GM23338 (cell line): Measurements from ENCODE around the gene FGF21. TPM values are rescaled to one million over a fixed set of nuclear protein-coding genes. Genes with fewer than 3 reads are reported as not detected.

Experiments
- ATAC-seq: fragments of 200-7000 bp; cut with Tn5 transposase; 3 replicates; pipeline ENCODE4 v1.9.1; 2020
- DNase-seq: peaks from one replicate; pipeline ENCODE4 v3.0.0-alpha.2; 2015; ENCODE audit warnings: low spot score
- H2AFZ ChIP-seq: fragments of 200-600 bp; sonication (generic); 2 replicates; pipeline ENCODE4 v1.8.0; 2016; ENCODE audit warnings: antibody characterized with exemption, mild to moderate bottlenecking, moderate library complexity
- H3F3A ChIP-seq: fragments of 200-600 bp; sonication (generic); replicated peaks from 2 replicates; pipeline ENCODE4 v1.8.0; 2017; ENCODE audit warnings: antibody characterized with exemption, mixed run types, low read depth
- H3K27ac ChIP-seq: fragments of 200-600 bp; sonication (generic); 2 replicates; pipeline ENCODE4 v1.6.1; 2016; ENCODE audit warnings: low read depth
- H3K27me3 ChIP-seq: fragments of 200-600 bp; sonication (generic); 2 replicates; pipeline ENCODE4 v1.8.0; 2016; ENCODE audit warnings: mild to moderate bottlenecking, mixed run types, moderate library complexity; ENCODE audit not compliant: insufficient read depth
- H3K36me3 ChIP-seq: fragments of 200-600 bp; sonication (generic); 2 replicates; pipeline ENCODE4 v1.8.0; 2016; ENCODE audit warnings: mild to moderate bottlenecking; ENCODE audit not compliant: insufficient read depth
- H3K4me1 ChIP-seq: fragments of 200-600 bp; sonication (generic); 2 replicates; pipeline ENCODE4 v1.8.0; 2016; ENCODE audit warnings: mild to moderate bottlenecking, moderate library complexity; ENCODE audit not compliant: insufficient read depth
- H3K4me2 ChIP-seq: fragments of 200-600 bp; sonication (generic); 2 replicates; pipeline ENCODE4 v1.7.1; 2017; ENCODE audit warnings: mixed run types
- H3K4me3 ChIP-seq: fragments of 200-600 bp; sonication (generic); 2 replicates; pipeline ENCODE4 v1.6.1; 2016; ENCODE audit warnings: mixed run types
- H3K79me2 ChIP-seq: fragments of 200-600 bp; sonication (generic); replicated peaks from 2 replicates; pipeline ENCODE4 v1.8.0; 2017; ENCODE audit warnings: mild to moderate bottlenecking; ENCODE audit not compliant: insufficient read depth
- H3K9me2 ChIP-seq: fragments of 200-600 bp; sonication (generic); 2 replicates; pipeline ENCODE4 v1.8.0; 2017; ENCODE audit not compliant: insufficient read depth
- H4K20me1 ChIP-seq: fragments of 200-600 bp; sonication (generic); replicated peaks from 2 replicates; pipeline ENCODE4 v1.8.0; 2017; ENCODE audit warnings: mild to moderate bottlenecking; ENCODE audit not compliant: insufficient read depth
- H3K27ac Mint-ChIP-seq: 2 replicates; pipeline ENCODE4 v1.8.0; 2020; ENCODE audit warnings: inconsistent platforms, mild to moderate bottlenecking, moderate library complexity, mixed read lengths
- H3K27me3 Mint-ChIP-seq: 3 replicates; pipeline ENCODE4 v1.8.0; 2022; ENCODE audit warnings: low read depth, mild to moderate bottlenecking, moderate library complexity, mixed read lengths, inconsistent platforms; ENCODE audit not compliant: insufficient read depth, poor library complexity
- H3K36me3 Mint-ChIP-seq: 3 replicates; pipeline ENCODE4 v1.8.0; 2021; ENCODE audit warnings: low read depth, mild to moderate bottlenecking, inconsistent platforms, moderate library complexity, mixed read lengths
- H3K4me1 Mint-ChIP-seq: 3 replicates; pipeline ENCODE4 v1.8.0; 2020; ENCODE audit warnings: mild to moderate bottlenecking, inconsistent platforms, mixed read lengths
- H3K4me3 Mint-ChIP-seq: 3 replicates; pipeline ENCODE4 v1.8.0; 2021; ENCODE audit warnings: moderate library complexity, mild to moderate bottlenecking, inconsistent platforms, mixed read lengths
- H3K9me3 Mint-ChIP-seq: 3 replicates; pipeline ENCODE4 v1.8.0; 2020; ENCODE audit warnings: moderate library complexity, mild to moderate bottlenecking, inconsistent platforms, mixed read lengths
- CREB1 ChIP-seq: fragments of 250-450 bp; sonication (Bioruptor Pico); IDR thresholded peaks from 2 replicates; pipeline ENCODE4 v1.5.0; 2020; ENCODE audit warnings: low read depth, mild to moderate bottlenecking, moderate library complexity
- CTCF ChIP-seq, 2 experiments: fragments of 200-600 bp in 1 of 2; sonication (generic) in 1 of 2; conservative IDR thresholded peaks; 2 replicates each; pipeline versions ENCODE4 v1.5.1 to v1.6.1; 2016 to 2017; ENCODE audit warnings: antibody characterized with exemption in 2 of 2, low read depth in 2 of 2, mild to moderate bottlenecking in 2 of 2, moderate library complexity in 1 of 2
- ETS1 ChIP-seq: IDR thresholded peaks from 2 replicates; pipeline ENCODE4 v1.6.1; 2016; ENCODE audit warnings: antibody characterized with exemption
- EZH2 ChIP-seq: fragments of 200-600 bp; sonication (generic); IDR thresholded peaks from one replicate; pipeline ENCODE4 v1.8.0; 2017; ENCODE audit warnings: antibody characterized with exemption, mild to moderate bottlenecking, low read depth; ENCODE audit not compliant: unreplicated experiment
- EZH2phosphoT487 ChIP-seq: fragments of 200-600 bp; sonication (generic); IDR thresholded peaks from one replicate; pipeline ENCODE4 v1.8.1; 2018; ENCODE audit warnings: antibody characterized with exemption; ENCODE audit not compliant: unreplicated experiment
- JUNB ChIP-seq: IDR thresholded peaks from one replicate; pipeline ENCODE4 v1.6.1; 2016; ENCODE audit warnings: antibody characterized with exemption; ENCODE audit not compliant: unreplicated experiment
- NANOG ChIP-seq: IDR thresholded peaks from 2 replicates; pipeline ENCODE4 v1.6.1; 2016; ENCODE audit warnings: antibody characterized with exemption, borderline replicate concordance
- POLR2AphosphoS5 ChIP-seq: IDR thresholded peaks from 2 replicates; pipeline ENCODE4 v1.6.1; 2016; ENCODE audit warnings: antibody characterized with exemption, low read depth
- REST ChIP-seq: IDR thresholded peaks from one replicate; pipeline ENCODE4 v1.6.1; 2018; ENCODE audit warnings: antibody characterized with exemption; ENCODE audit not compliant: unreplicated experiment
- STAT1 ChIP-seq: IDR thresholded peaks from one replicate; pipeline ENCODE4 v1.6.1; 2016; ENCODE audit warnings: antibody characterized with exemption; ENCODE audit not compliant: unreplicated experiment
- ZNF114 ChIP-seq: fragments of 250-450 bp; sonication (Bioruptor Pico); IDR thresholded peaks from 2 replicates; pipeline ENCODE4 v1.5.0; 2020; ENCODE audit warnings: mild to moderate bottlenecking, moderate library complexity
- ZNF331 ChIP-seq: fragments of 250-450 bp; sonication (Bioruptor Pico); IDR thresholded peaks from 2 replicates; pipeline ENCODE4 v1.5.0; 2020; ENCODE audit warnings: low read depth, mild to moderate bottlenecking, moderate library complexity
- ZNF462 ChIP-seq: fragments of 250-450 bp; sonication (Bioruptor Pico); IDR thresholded peaks from 2 replicates; pipeline ENCODE4 v1.5.0; 2020; ENCODE audit warnings: mild to moderate bottlenecking, moderate library complexity
- polyA plus RNA-seq: library from polyadenylated mRNA; unstranded; fragments of >200 nt; fragmentation: Nextera tagmentation; extraction: Ambion mirVana; gene quantifications from 2 replicates; pipeline ENCODE4 v1.2.1, GENCODE V29; 2016
- total RNA-seq: library from RNA; depleted of rRNA; stranded (reverse); fragments of >200 nt; shearing (Covaris generic); gene quantifications from 2 replicates; pipeline ENCODE4 v1.2.3, GENCODE V29; 2014

The FGF21 gene
- total and polyA plus RNA-seq, 2 experiments from 2014 or later, result 0.78 to 1.3 TPM

- H3K36me3 Mint-ChIP-seq, result peaks cover 5% of the 10 kb centered on the region; the same call in 2 of the 3 replicates
- no peak overlapping the region for H3K27ac Mint-ChIP-seq
- no peak for TF ChIP-seq CTCF (conservative IDR thresholded peaks at IDR 0.05; ENCODE audit: low read depth in 2 of 2)
- no peak for TF ChIP-seq ZNF331 (CRISPR knock-in tag)
- TF ChIP-seq EZH2phosphoT487, result no peak
- TF ChIP-seq ZNF114, result no peak
- no peak for TF ChIP-seq NANOG
- no peak for TF ChIP-seq POLR2AphosphoS5
- no peak; the same call in 1 of the 2 replicates for TF ChIP-seq CREB1 (CRISPR knock-in tag)
- TF ChIP-seq ZNF462 (CRISPR knock-in tag), result no peak
- TF ChIP-seq EZH2, result no peak
- TF ChIP-seq JUNB, result no peak
- no peak for TF ChIP-seq ETS1
- no peak for TF ChIP-seq STAT1
- TF ChIP-seq REST, result no peak
- Histone ChIP-seq H2AFZ (no peak overlapping the region), H3K36me3 (no peaks in the 10 kb centered on the region), H3F3A (0 out of 2 replicates have a peak, but pooled peaks cover 6% of the 10 kb centered on the region), H3K4me2 (no peak overlapping the region), H3K4me1 (peaks cover 5% of the 10 kb centered on the region; the same call in 1 of the 2 replicates), H3K27ac (no peak overlapping the region), H3K9me2 (no peaks in the 10 kb centered on the region), H3K79me2 (no peaks in the 10 kb centered on the region), H4K20me1 (no peaks in the 10 kb centered on the region; the same call in 1 of the 2 replicates), H3K4me3 (no peak overlapping the region), H3K27me3 (peaks cover 15% of the 10 kb centered on the region; the same call in 1 of the 2 replicates)
- ATAC-seq (no peak), DNase-seq (no peak)
- no peak overlapping the region; the same call in 2 of the 3 replicates for H3K4me3 Mint-ChIP-seq
- no peaks in the 10 kb centered on the region for H3K9me3 Mint-ChIP-seq
- H3K4me1 Mint-ChIP-seq, result peaks cover 6% of the 10 kb centered on the region
- H3K27me3 Mint-ChIP-seq, result peaks cover 13% of the 10 kb centered on the region
These were observed 28.8 kb upstream of the FGF21 start for GRCh38 chr19:48726556-48726955.
